Measurements from ENCODE around the gene CD38. TPM values are rescaled to one million over a fixed set of nuclear protein-coding genes. Genes with fewer than 3 reads are reported as not detected.

CD38 gene
- polyA plus RNA-seq, 1 donor (not counting 4 experiments of a cell fraction or from before 2014, with no cell fraction given) = 0.08 TPM

- Histone ChIP-seq H3K36me3 (ENCODE audit: control insufficient read depth in 2 of 2, extremely low read depth in 1 of 2, insufficient read depth in 2 of 2, low read length in 2 of 2) (no peaks in the 10 kb centered on the region), H4K20me1 (ENCODE audit: control insufficient read depth, extremely low read depth, insufficient read depth, low read length) (no peaks in the 10 kb centered on the region), H3K27me3 (ENCODE audit: control insufficient read depth, extremely low read depth, insufficient read depth, low read length) (no peaks in the 10 kb centered on the region), H3K79me2 (ENCODE audit: control insufficient read depth, insufficient read depth, low read length) (no peaks in the 10 kb centered on the region), H3K4me3 (ENCODE audit: control insufficient read depth in 2 of 3, extremely low read depth in 1 of 3, insufficient read depth in 2 of 3, low read depth in 1 of 3, low read length in 3 of 3) (no peak overlapping the region), H3K9me1 (ENCODE audit: control insufficient read depth, extremely low read depth, insufficient read depth, low read length) (no peaks in the 10 kb centered on the region), H3K9ac (ENCODE audit: control insufficient read depth, extremely low read depth, insufficient read depth, low read length) (no peak overlapping the region), H3K4me2 (ENCODE audit: control insufficient read depth, extremely low read depth, insufficient read depth, low read depth, low read length) (no peak overlapping the region), H3K27ac (ENCODE audit: control insufficient read depth, insufficient read depth, low read length) (no peak overlapping the region), H3K9me3 (ENCODE audit: control insufficient read depth, low read depth, low read length) (peaks cover 2% of the 10 kb centered on the region), H3K4me1 (ENCODE audit: control insufficient read depth, extremely low read depth, insufficient read depth, low read length) (peaks cover 15% of the 10 kb centered on the region), H2AFZ (ENCODE audit: control insufficient read depth, low read length) (no peak overlapping the region)
- dilution Hi-C loops (cut with MboI; ENCODE audit: extremely low pct_ligation_motif_present, low sequenced_read_pairs) = no loop called here
- DNase-seq (ENCODE audit: low read depth, low spot score) = no peak
- FAIRE-seq = no peak
- TF ChIP-seq EZH2 (IDR thresholded peaks at IDR 0.05; ENCODE audit: low read length) = no peak
- TF ChIP-seq CTCF (optimal IDR thresholded peaks at IDR 0.05 in 1 of 3, IDR thresholded peaks at IDR 0.05 in 1 of 3, conservative IDR thresholded peaks at IDR 0.05 in 1 of 3; ENCODE audit: extremely low read depth in 1 of 3, insufficient read depth in 2 of 3, low read length in 3 of 3) = no peak
Observed at GRCh38 chr4:15888515-15888914, 110.4 kb downstream of the CD38 start.

- DNase-seq (ENCODE audit: low read depth, low spot score) (no peak), FAIRE-seq (peak; percentile 71)
- Histone ChIP-seq H3K9ac (ENCODE audit: control insufficient read depth, extremely low read depth, insufficient read depth, low read length) (no peak overlapping the region), H3K4me1 (ENCODE audit: control insufficient read depth, extremely low read depth, insufficient read depth, low read length) (peaks cover 34% of the 10 kb centered on the region), H3K27ac (ENCODE audit: control insufficient read depth, insufficient read depth, low read length) (no peak overlapping the region), H4K20me1 (ENCODE audit: control insufficient read depth, extremely low read depth, insufficient read depth, low read length) (no peaks in the 10 kb centered on the region), H3K4me3 (ENCODE audit: control insufficient read depth in 2 of 3, extremely low read depth in 1 of 3, insufficient read depth in 2 of 3, low read depth in 1 of 3, low read length in 3 of 3) (no peak overlapping the region), H2AFZ (ENCODE audit: control insufficient read depth, low read length) (no peak overlapping the region), H3K9me3 (ENCODE audit: control insufficient read depth, low read depth, low read length) (peaks cover 2% of the 10 kb centered on the region), H3K79me2 (ENCODE audit: control insufficient read depth, insufficient read depth, low read length) (no peaks in the 10 kb centered on the region), H3K36me3 (ENCODE audit: control insufficient read depth in 2 of 2, extremely low read depth in 1 of 2, insufficient read depth in 2 of 2, low read length in 2 of 2) (no peaks in the 10 kb centered on the region), H3K4me2 (ENCODE audit: control insufficient read depth, extremely low read depth, insufficient read depth, low read depth, low read length) (no peak overlapping the region), H3K27me3 (ENCODE audit: control insufficient read depth, extremely low read depth, insufficient read depth, low read length) (no peaks in the 10 kb centered on the region), H3K9me1 (ENCODE audit: control insufficient read depth, extremely low read depth, insufficient read depth, low read length) (no peaks in the 10 kb centered on the region)
- dilution Hi-C loops (cut with MboI; ENCODE audit: extremely low pct_ligation_motif_present, low sequenced_read_pairs) = no loop called here
- no peak for TF ChIP-seq CTCF (optimal IDR thresholded peaks at IDR 0.05 in 1 of 3, IDR thresholded peaks at IDR 0.05 in 1 of 3, conservative IDR thresholded peaks at IDR 0.05 in 1 of 3; ENCODE audit: extremely low read depth in 1 of 3, insufficient read depth in 2 of 3, low read length in 3 of 3)
- no peak for TF ChIP-seq EZH2 (IDR thresholded peaks at IDR 0.05; ENCODE audit: low read length)
Observed at GRCh38 chr4:15890246-15890829, 112.2 kb downstream of the CD38 start.

All from keratinocyte (primary cell).